Parathyroid adenoma (tissue), 2 donors: ENCODE data around the gene ITGB5.

Experiments
- H2AFZ ChIP-seq: fragments of 300-600 bp; sonication (generic); one replicate; pipeline ENCODE4 v1.7.0; 2017; ENCODE audit warnings: antibody characterized with exemption, mild to moderate bottlenecking
- H3K27ac ChIP-seq: fragments of 300-600 bp; sonication (generic); one replicate; pipeline ENCODE4 v1.7.0; 2017
- H3K27me3 ChIP-seq: fragments of 300-600 bp; sonication (generic); one replicate; pipeline ENCODE4 v1.7.0; 2017; ENCODE audit warnings: low read length; ENCODE audit not compliant: control insufficient read depth, insufficient read depth
- H3K36me3 ChIP-seq: fragments of 300-600 bp; sonication (generic); one replicate; pipeline ENCODE4 v1.7.0; 2017; ENCODE audit warnings: low read length; ENCODE audit not compliant: control insufficient read depth, insufficient read depth
- H3K4me1 ChIP-seq: fragments of 300-600 bp; sonication (generic); one replicate; pipeline ENCODE4 v1.7.0; 2017; ENCODE audit warnings: control low read depth
- H3K4me2 ChIP-seq: fragments of 300-600 bp; sonication (generic); one replicate; pipeline ENCODE4 v1.7.0; 2017; ENCODE audit warnings: low read length
- H3K4me3 ChIP-seq: fragments of 300-600 bp; sonication (generic); one replicate; pipeline ENCODE4 v1.7.0; 2017; ENCODE audit warnings: low read depth, low read length
- H3K79me2 ChIP-seq: fragments of 300-600 bp; sonication (generic); one replicate; pipeline ENCODE4 v1.7.0; 2017; ENCODE audit warnings: control low read depth
- H3K9ac ChIP-seq: fragments of 300-600 bp; sonication (generic); one replicate; pipeline ENCODE4 v1.7.0; 2017; ENCODE audit warnings: mild to moderate bottlenecking
- H3K9me3 ChIP-seq: fragments of 300-600 bp; sonication (generic); one replicate; pipeline ENCODE4 v1.7.0; 2017; ENCODE audit warnings: low read length; ENCODE audit not compliant: control insufficient read depth
- TF ChIP-seq, protein P1 (sequence below): fragments of 300-600 bp; sonication (generic); IDR thresholded peaks from one replicate; pipeline ENCODE4 v1.7.0; 2017; ENCODE audit warnings: antibody characterized with exemption, mild to moderate bottlenecking
- donor health status: primary hyperparathyroidism.

The ITGB5 gene

DNA sequence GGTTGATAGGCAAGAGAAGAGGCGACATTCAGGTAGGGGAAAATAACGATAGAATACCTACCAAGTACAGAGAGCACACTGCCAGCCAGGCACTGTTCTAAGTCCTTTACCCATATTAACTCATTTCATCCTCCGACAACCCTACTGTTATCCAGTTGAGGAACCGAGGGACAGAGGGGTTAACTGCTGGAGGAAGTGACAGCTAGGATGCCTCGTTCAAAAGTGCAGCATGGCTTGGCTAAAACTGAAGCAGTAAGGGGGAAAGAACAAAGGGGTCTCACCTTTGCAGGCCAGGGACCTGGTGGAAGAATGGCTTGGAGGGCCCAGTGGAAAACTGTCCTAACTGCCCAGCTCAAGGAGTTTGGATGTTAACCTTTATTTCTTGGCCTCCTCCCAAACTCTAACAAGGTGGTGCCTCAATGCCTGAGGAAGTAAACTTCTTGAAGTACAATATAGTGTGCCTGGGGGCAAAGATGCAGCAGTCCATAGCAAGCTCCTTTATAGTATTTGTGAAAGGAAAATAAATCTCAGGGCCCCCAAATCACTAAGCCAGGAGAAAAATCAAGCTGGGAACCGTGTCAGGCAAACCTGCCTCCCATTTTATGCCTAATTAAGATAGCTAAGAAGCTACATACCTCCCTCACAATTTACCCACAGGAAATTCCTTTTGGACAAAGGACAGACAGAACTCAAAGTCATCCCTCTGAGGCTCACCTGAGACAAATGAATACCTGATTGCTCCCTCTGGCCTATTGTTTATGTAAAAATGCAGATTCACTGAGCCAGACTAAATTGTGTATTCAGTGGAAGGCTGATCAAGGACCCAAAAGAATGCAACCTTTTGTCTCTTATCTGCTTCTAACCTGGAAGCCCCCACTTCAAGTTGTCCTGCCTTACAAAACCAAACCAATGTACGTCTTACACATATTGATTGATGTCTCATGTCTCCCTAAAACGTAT lies 1.6 kb upstream of the ITGB5 start:
- TF ChIP-seq, protein P1, sequence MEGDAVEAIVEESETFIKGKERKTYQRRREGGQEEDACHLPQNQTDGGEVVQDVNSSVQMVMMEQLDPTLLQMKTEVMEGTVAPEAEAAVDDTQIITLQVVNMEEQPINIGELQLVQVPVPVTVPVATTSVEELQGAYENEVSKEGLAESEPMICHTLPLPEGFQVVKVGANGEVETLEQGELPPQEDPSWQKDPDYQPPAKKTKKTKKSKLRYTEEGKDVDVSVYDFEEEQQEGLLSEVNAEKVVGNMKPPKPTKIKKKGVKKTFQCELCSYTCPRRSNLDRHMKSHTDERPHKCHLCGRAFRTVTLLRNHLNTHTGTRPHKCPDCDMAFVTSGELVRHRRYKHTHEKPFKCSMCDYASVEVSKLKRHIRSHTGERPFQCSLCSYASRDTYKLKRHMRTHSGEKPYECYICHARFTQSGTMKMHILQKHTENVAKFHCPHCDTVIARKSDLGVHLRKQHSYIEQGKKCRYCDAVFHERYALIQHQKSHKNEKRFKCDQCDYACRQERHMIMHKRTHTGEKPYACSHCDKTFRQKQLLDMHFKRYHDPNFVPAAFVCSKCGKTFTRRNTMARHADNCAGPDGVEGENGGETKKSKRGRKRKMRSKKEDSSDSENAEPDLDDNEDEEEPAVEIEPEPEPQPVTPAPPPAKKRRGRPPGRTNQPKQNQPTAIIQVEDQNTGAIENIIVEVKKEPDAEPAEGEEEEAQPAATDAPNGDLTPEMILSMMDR, result no peak
- H3K79me2 ChIP-seq, result peaks cover 2% of the 10 kb centered on the region
- no peak overlapping the region for H3K4me3 ChIP-seq
- H3K9ac ChIP-seq, result no peak overlapping the region
- H2AFZ ChIP-seq, result peak overlapping the region; percentile 11
- H3K9me3 ChIP-seq, result no peaks in the 10 kb centered on the region
- no peaks in the 10 kb centered on the region for H3K36me3 ChIP-seq
- H3K4me2 ChIP-seq, result no peak overlapping the region
- no peak overlapping the region for H3K27ac ChIP-seq
- no peaks in the 10 kb centered on the region for H3K27me3 ChIP-seq
- H3K4me1 ChIP-seq, result peaks cover 6% of the 10 kb centered on the region

DNA sequence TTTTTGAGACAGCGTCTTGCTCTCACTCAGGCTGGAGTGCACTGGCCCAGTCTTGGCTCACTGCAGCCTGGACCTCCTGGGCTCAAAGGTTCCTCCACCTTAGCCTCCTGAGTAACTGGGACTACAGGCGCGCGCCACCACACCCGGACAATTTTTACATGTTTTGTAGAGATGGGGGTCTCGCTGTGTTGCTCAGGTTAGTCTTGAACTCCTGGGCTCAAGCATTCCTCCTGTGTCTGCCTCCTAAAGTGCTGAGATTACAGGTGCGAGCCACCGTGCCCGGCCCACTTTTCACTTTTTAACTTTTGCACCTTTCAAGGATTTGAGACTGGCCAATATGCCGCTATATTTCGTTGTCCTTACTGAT lies 750 bp upstream of the ITGB5 start:
- peak overlapping the region; percentile 64 for H3K4me3 ChIP-seq
- peaks cover 8% of the 10 kb centered on the region for H3K79me2 ChIP-seq
- TF ChIP-seq, protein P1, result no peak
- no peak overlapping the region for H3K9ac ChIP-seq
- peaks cover 6% of the 10 kb centered on the region for H3K4me1 ChIP-seq
- H3K4me2 ChIP-seq, result no peak overlapping the region
- peak overlapping the region; percentile 97 for H2AFZ ChIP-seq
- H3K27me3 ChIP-seq, result no peaks in the 10 kb centered on the region
- H3K9me3 ChIP-seq, result no peaks in the 10 kb centered on the region
- H3K36me3 ChIP-seq, result no peaks in the 10 kb centered on the region
- H3K27ac ChIP-seq, result no peak overlapping the region

DNA sequence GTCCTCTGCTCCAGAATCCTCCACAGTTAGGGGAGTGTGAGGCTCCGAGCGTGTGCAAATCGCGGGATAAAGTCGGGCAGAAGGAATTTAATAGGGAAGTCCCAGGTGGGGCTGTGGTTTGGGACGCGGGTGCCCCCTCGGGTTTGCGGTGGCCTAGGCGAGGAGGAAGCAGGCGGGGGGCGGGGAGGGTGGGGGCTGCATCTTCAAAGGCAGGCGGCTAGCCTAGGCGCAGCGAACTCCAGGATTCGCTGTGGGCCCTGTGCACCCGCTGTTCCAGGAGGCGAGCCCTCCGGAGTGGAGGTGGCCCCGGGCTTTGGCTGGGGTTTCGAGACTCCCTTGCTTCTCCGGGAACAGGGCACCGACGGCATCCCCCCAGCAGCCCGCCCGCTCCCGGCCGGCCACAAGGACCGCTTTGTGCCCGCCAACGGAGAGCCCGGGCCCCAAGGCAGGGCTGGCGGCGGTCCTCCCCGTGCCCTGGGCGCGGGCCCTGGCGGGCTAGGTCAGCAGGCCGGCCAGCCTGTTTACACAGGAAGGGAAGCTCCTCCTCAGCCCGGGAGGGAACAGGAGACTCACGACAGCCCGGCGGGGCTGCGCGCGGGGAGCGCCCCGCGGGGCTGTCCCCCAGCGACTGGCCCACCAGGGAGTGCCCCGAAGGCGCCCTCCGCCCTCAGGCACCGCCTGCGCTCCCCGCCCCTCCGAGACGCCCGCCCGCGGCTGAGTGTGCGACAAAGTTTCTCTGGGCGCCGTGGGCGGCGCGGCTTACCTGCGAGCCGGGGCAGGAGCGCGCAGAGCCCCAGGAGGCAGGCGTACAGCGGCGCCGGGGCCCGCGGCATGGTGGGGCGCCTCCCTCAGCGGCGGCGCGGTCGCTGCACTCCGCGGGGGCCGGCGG lies 753 bp downstream of the ITGB5 start:
- peaks cover 6% of the 10 kb centered on the region for H3K4me1 ChIP-seq
- TF ChIP-seq, protein P1, result no peak
- H3K27ac ChIP-seq, result peak overlapping the region; percentile 82
- no peaks in the 10 kb centered on the region for H3K27me3 ChIP-seq
- peak overlapping the region; percentile 93 for H2AFZ ChIP-seq
- H3K9me3 ChIP-seq, result no peaks in the 10 kb centered on the region
- peak overlapping the region; percentile 67 for H3K4me3 ChIP-seq
- peaks cover 22% of the 10 kb centered on the region for H3K79me2 ChIP-seq
- H3K36me3 ChIP-seq, result no peaks in the 10 kb centered on the region
- H3K4me2 ChIP-seq, result peak overlapping the region; percentile 81
- H3K9ac ChIP-seq, result peak overlapping the region; percentile 34

DNA sequence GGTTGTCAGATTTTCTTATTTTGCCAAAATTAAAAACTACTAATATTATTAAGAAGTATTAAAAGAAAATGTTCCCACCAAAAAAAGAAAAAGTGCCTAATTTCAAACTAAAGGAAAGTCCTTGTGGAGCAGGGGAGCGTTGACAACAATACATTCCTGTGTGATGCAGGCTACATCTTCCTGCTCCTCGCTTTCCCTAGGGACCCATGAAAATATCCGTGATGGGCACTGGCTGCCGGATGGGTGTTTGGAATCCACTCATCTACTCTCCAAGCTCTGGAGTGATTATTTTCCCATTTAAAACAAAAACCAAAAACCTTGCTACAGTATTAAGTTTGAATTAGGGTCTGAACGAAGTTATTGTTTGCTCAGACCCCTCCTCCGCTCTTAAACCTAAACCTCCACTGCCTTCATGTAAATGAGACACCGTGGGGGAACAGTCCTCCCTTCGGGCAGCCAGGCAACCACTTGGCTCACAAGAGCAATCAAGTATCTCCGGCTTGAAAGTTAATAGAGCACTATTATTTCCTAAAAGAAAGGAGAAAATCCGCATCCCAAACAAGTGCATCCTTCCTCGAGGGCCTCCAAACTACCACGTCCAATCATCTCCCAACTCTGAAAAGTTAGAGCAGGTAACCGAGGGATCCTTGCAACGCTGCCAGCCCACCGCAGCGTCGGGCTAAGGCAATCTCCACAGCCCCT lies 1.5 kb downstream of the ITGB5 start:
- Histone ChIP-seq H2AFZ (peak overlapping the region; percentile 93), H3K27me3 (no peaks in the 10 kb centered on the region), H3K79me2 (peaks cover 30% of the 10 kb centered on the region), H3K9ac (no peak overlapping the region), H3K27ac (peak overlapping the region; percentile 82), H3K4me1 (peaks cover 6% of the 10 kb centered on the region), H3K4me2 (peak overlapping the region; percentile 81), H3K9me3 (no peaks in the 10 kb centered on the region), H3K36me3 (no peaks in the 10 kb centered on the region), H3K4me3 (peak overlapping the region; percentile 67)
- TF ChIP-seq, protein P1, result no peak
